ENCODE data around the gene VOPP1. TPM values are rescaled to one million over a fixed set of nuclear protein-coding genes. Genes with fewer than 3 reads are reported as not detected.

Gene VOPP1
- total and polyA plus RNA-seq, 2 of the 13 experiments (the other 11 are each of a cell fraction or from before 2014, with no cell fraction given), result 21.8 to 55.3 TPM

DNA sequence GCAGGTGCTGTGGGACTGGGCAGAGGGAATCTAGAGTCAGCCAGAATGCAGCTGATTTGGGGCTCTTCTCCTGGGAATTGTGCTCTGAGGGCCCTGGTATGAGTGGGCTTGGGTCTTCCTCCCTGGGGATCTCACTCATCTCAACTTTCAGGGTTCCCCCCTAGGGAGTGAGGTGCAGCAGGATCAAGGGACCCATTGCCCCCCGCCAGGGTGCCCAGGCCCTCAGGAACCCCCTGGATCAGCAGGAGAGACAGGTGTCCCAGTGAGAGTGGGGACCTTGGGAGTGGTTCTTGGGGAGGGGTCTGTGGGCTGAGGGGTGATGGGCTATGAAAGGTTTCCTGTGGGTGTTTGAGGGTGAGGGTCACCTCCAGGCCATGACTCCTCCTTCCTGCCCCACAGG, 17.6 kb upstream of the VOPP1 start:
- H3K9me3 ChIP-seq (ENCODE audit: low read length), result no peaks in the 10 kb centered on the region
- intact Hi-C loops (cut with micrococcal nuclease; ENCODE audit: unreplicated experiment) (no loop called here), in situ Hi-C loops (cut with HindIII; ENCODE audit: extremely low pct_ligation_motif_present, low pct_unique_long_range_greater_than_20kb) (loop anchor here (10.0 kb wide), 2 partner anchors 155 to 315 kb away; no protein-coding TSS in a partner anchor)
- no CpG with 5 or more reads among the region's 1 CpG for WGBS (ENCODE audit: low lambda C conversion rate)
- no peak overlapping the region for H3K27ac ChIP-seq (ENCODE audit: extremely low read length, insufficient read depth, low read length)
- POLR2A ChIA-PET, result no interaction called here
- no peaks in the 10 kb centered on the region for H3K36me3 ChIP-seq (replicated peaks in 1 of 2; ENCODE audit: control insufficient read depth in 1 of 2, insufficient read depth in 2 of 2, low read length in 2 of 2)
- H4K20me1 ChIP-seq (ENCODE audit: insufficient read depth, low read length), result no peaks in the 10 kb centered on the region
- CTCF ChIA-PET (ENCODE audit: low intra/inter-chr PET ratio, low total read pairs), result no interaction called here
- H3K4me2 ChIP-seq (ENCODE audit: low read depth, low read length), result no peak overlapping the region
- no peaks in the 10 kb centered on the region for H3K79me2 ChIP-seq (ENCODE audit: insufficient read depth, low read length)
- FAIRE-seq, result no peak
- DNase-seq (ENCODE audit: low spot score), result no peak
- no peak overlapping the region for H3K4me3 ChIP-seq (replicated peaks in 1 of 3; ENCODE audit: insufficient read depth in 1 of 3, low read depth in 2 of 3, low read length in 3 of 3)
- no peak overlapping the region for H2AFZ ChIP-seq (ENCODE audit: low read length)
- BruUV-seq (replicated peaks), result no TSS peak
- no peak overlapping the region for H3K9ac ChIP-seq (ENCODE audit: insufficient read depth, low read depth, low read length)
- ATAC-seq, result no peak
- H3K27me3 ChIP-seq (ENCODE audit: control insufficient read depth in 1 of 2, insufficient read depth in 2 of 2, low read length in 2 of 2), result peaks cover 0 to 16% of the 10 kb centered on the region in 2 experiments; a peak in 2 of 5 replicates
- H3K4me1 ChIP-seq (ENCODE audit: insufficient read depth, low read length), result peaks cover 6% of the 10 kb centered on the region; the same call in 1 of the 2 replicates
- TF ChIP-seq ZNF616 (CRISPR knock-in tag; IDR thresholded peaks at IDR 0.05; ENCODE audit: low read depth) (no peak), FIP1L1 (IDR thresholded peaks at IDR 0.05; ENCODE audit: borderline replicate concordance, insufficient read depth, low read depth, low read length) (no peak), U2AF2 (IDR thresholded peaks at IDR 0.05; ENCODE audit: low read depth, low read length) (no peak), ZNF282 (IDR thresholded peaks at IDR 0.05; ENCODE audit: partially characterized antibody) (no peak), RFXANK (CRISPR knock-in tag; IDR thresholded peaks at IDR 0.05) (no peak), ZNF143 (CRISPR knock-in tag; IDR thresholded peaks at IDR 0.05) (no peak), U2AF1 (optimal IDR thresholded peaks at IDR 0.05; ENCODE audit: low read depth, low read length) (no peak)
- TF ChIP-seq, protein P1, sequence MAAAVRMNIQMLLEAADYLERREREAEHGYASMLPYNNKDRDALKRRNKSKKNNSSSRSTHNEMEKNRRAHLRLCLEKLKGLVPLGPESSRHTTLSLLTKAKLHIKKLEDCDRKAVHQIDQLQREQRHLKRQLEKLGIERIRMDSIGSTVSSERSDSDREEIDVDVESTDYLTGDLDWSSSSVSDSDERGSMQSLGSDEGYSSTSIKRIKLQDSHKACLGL (CRISPR knock-in tag; IDR thresholded peaks at IDR 0.05), result no peak
- TF ChIP-seq, protein P2, sequence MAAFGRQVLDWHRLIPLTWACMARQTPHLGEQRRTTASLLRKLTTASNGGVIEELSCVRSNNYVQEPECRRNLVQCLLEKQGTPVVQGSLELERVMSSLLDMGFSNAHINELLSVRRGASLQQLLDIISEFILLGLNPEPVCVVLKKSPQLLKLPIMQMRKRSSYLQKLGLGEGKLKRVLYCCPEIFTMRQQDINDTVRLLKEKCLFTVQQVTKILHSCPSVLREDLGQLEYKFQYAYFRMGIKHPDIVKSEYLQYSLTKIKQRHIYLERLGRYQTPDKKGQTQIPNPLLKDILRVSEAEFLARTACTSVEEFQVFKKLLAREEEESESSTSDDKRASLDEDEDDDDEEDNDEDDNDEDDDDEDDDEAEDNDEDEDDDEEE (CRISPR knock-in tag; IDR thresholded peaks at IDR 0.05), result no peak
- TF ChIP-seq, protein P3, sequence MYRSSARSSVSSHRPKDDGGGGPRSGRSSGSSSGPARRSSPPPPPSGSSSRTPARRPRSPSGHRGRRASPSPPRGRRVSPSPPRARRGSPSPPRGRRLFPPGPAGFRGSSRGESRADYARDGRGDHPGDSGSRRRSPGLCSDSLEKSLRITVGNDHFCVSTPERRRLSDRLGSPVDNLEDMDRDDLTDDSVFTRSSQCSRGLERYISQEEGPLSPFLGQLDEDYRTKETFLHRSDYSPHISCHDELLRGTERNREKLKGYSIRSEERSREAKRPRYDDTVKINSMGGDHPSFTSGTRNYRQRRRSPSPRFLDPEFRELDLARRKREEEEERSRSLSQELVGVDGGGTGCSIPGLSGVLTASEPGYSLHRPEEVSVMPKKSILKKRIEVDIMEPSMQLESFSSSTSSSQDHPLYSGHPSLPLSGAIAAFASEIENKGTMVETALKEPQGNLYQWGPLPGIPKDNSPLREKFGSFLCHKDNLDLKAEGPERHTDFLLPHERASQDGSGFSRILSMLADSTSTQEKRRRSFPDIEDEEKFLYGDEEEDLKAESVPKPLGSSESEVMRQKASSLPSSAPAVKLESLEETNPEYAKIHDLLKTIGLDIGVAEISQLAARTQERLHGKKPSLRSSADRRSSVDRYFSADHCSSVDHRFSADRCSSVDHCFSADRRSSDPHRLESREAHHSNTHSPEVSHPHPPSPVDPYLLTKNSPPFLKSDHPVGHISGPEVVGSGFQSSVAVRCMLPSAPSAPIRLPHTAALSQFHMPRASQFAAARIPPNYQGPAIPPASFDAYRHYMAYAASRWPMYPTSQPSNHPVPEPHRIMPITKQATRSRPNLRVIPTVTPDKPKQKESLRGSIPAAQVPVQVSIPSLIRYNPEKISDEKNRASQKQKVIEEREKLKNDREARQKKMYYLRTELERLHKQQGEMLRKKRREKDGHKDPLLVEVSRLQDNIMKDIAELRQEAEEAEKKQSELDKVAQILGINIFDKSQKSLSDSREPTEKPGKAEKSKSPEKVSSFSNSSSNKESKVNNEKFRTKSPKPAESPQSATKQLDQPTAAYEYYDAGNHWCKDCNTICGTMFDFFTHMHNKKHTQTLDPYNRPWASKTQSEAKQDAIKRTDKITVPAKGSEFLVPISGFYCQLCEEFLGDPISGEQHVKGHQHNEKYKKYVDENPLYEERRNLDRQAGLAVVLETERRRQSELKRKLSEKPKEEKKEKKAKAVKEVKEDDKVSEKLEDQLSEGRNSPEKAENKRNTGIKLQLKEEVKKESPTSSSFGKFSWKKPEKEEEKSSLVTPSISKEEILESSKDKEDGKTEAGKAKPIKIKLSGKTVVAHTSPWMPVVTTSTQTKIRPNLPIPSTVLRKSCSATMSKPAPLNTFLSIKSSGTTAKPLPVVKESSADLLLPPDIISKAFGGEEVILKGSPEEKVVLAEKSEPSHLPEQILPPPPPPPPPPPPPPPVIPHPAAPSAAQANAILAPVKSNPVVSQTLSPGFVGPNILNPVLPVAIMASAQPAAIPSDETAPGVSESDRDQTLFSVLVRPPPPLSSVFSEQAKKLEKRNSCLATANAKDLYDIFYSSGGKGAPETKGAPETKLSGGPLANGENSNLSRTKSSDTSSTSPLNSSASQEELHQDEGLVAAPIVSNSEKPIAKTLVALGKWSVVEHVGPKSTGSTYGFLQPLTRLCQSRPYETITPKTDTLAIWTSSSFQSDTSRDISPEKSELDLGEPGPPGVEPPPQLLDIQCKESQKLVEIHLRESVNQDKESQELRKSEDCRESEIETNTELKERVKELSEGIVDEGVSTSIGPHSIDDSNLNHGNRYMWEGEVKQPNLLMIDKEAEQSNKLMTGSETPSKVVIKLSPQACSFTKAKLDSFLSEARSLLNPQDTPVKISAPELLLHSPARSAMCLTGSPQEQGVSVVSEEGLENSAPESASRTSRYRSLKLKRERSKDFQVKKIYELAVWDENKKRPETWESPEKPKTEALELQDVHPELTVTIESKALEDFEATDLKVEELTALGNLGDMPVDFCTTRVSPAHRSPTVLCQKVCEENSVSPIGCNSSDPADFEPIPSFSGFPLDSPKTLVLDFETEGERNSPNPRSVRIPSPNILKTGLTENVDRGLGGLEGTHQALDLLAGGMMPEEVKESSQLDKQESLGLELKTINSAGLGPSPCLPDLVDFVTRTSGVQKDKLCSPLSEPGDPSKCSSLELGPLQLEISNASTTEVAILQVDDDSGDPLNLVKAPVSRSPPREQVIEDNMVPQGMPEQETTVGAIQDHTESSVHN (CRISPR knock-in tag; IDR thresholded peaks at IDR 0.05), result no peak
- TF ChIP-seq, protein P4, sequence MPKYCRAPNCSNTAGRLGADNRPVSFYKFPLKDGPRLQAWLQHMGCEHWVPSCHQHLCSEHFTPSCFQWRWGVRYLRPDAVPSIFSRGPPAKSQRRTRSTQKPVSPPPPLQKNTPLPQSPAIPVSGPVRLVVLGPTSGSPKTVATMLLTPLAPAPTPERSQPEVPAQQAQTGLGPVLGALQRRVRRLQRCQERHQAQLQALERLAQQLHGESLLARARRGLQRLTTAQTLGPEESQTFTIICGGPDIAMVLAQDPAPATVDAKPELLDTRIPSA (CRISPR knock-in tag; IDR thresholded peaks at IDR 0.05; ENCODE audit: borderline replicate concordance), result no peak
- TF ChIP-seq, protein P5, sequence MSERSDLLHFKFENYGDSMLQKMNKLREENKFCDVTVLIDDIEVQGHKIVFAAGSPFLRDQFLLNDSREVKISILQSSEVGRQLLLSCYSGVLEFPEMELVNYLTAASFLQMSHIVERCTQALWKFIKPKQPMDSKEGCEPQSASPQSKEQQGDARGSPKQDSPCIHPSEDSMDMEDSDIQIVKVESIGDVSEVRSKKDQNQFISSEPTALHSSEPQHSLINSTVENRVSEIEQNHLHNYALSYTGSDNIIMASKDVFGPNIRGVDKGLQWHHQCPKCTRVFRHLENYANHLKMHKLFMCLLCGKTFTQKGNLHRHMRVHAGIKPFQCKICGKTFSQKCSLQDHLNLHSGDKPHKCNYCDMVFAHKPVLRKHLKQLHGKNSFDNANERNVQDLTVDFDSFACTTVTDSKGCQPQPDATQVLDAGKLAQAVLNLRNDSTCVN (CRISPR knock-in tag; IDR thresholded peaks at IDR 0.05; ENCODE audit: borderline replicate concordance), result no peak
- TF ChIP-seq, protein P6, sequence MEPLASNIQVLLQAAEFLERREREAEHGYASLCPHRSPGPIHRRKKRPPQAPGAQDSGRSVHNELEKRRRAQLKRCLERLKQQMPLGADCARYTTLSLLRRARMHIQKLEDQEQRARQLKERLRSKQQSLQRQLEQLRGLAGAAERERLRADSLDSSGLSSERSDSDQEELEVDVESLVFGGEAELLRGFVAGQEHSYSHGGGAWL (CRISPR knock-in tag; IDR thresholded peaks at IDR 0.05), result no peak

All from HepG2 (cell line).